GM18868 (cell line): ENCODE results near the gene CHCHD6.

ENCODE experiments used
- ATAC-seq: cut with Tn5 transposase; IDR thresholded peaks from one replicate; pipeline ENCODE4 v1.9.1; 2021; ENCODE audit warnings: mild to moderate bottlenecking, moderate library complexity; ENCODE audit not compliant: unreplicated experiment

The CHCHD6 gene

DNA sequence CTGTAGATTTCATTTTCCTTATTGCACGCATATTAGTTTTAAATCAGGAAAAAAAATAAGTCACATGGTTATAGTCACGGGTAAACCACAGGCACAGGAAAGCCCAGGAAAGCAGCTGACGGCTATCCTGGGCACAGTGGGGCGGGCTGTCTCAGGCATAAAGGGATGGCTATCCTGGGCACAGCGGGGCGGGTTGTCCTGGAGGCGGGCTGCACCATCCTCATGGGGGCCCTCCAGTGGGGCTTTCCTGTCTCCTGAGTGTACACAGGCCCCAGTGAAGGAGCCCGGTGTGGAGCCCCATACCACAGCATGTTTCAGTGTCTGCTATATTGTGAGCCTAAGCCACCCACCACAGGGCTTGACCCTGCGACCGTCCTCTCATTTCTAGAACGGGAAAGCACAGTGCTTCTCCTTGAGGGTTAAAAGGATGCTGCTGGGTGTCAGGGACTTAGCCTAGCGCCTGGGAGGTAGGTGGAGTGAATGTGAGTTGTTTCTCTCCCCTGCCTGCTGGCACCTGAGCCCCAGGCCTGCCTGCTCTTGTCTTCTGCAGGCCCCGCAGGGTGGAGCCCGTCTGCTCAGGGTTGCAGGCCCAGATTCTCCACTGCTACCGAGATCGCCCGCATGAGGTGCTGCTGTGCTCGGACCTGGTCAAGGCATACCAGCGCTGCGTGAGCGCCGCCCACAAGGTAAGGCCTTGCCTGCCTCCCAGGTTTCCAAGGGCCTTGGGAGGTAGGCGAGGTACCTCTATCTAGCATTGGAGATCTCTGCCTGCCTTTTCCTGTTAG lies 253.0 kb downstream of the CHCHD6 start:
- no peak for ATAC-seq

DNA sequence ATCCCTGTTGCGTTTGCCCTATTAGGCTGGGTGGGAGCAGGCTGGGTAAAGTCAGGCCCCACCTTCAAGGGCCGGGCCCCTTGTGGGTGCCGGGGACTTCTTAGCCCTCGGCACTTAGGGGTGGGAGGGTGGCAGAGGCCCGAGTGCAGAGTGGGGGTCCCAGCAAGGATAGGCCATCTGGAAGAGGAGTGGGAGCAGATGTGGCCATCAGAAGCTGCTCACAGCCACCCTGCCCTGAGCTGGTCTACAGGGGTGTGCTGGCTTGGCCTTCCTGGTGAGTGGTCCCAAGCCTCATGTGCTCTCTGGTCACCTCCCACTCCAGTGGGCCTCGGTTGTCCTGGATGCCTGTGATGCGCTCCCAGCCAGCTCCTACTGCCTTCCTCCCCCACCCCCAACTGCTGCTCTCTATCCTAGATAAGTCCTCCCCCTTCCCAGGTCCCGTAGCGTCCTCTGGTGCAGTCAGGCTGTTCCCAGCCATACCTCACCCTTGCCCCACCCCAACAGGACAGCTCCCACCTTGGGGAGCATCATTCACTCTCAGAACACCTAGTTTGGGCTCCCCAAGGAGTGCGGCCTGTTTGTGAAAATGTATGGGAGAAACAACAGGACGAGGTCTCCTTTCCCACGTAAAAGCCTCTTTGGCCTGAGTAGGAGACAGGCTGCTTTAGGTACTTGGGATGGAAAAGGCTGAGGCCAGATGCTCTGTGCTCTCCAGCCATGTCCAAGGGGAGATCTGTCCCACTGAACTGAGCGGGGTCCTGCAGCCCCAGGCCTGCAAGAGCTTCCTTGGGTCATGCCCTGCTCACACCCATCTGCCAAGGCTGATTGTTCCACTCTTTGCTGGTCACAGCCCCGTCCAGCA lies 254.0 kb downstream of the CHCHD6 start:
- ATAC-seq = no peak

DNA sequence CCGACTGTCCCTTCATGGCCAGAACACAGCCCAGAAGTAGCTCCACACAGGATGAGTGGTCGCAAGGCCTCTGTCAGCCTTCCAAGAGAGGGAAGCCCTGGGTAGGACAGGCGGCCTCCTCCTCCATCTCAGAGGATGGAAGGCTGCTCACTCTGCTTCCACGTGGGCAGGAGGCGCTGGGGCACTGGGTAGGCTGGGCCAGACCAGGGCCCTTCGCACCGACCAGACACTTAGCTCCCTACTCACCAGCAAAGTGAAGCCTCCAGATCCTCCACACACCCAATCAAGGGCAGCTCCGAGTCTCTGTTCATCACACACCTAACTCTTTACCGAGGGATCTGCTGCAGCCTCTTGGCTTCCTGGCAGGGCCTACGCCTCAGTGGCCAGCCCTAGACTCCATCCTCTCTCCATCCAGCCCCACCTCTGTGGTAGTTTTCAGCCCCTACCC lies 254.6 kb downstream of the CHCHD6 start:
- ATAC-seq = no peak

DNA sequence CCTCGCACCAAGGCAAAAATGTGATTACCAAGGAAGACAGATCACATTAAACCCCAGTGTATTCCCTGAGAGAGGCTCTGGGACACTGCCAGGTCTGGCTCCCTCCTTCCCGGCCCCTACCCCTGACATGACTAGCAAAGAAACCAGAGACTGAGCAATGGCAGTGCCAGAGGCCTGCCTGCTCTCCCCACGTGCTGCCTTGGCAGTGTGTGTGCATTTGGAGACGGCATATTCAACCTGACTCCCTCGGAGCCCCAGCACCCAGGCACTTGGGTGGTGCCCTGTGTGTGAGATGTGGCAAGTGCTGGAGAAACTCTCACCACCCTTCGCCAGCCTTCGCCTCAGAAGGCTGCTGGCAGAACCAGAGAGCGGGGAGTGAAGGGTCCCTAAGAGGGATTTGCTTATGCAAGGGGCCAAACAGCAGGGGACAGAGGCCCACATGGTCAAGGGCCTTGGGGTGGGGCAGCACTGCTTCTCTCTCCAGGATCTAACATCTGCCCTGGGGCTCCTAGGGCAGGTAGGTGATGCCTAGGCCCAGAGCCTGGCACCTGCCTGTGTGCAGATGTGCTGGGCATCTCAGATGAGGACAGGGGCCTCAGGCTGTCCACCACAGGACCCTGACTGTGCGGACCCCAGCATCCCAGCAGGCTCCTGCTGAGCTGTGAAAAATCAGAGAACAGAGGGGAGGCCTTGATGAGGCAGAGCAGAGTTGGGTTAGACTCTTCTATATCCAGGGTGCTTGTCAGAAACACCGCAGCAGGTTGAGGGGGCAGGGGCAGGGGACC lies 255.3 kb downstream of the CHCHD6 start:
- no peak for ATAC-seq

DNA sequence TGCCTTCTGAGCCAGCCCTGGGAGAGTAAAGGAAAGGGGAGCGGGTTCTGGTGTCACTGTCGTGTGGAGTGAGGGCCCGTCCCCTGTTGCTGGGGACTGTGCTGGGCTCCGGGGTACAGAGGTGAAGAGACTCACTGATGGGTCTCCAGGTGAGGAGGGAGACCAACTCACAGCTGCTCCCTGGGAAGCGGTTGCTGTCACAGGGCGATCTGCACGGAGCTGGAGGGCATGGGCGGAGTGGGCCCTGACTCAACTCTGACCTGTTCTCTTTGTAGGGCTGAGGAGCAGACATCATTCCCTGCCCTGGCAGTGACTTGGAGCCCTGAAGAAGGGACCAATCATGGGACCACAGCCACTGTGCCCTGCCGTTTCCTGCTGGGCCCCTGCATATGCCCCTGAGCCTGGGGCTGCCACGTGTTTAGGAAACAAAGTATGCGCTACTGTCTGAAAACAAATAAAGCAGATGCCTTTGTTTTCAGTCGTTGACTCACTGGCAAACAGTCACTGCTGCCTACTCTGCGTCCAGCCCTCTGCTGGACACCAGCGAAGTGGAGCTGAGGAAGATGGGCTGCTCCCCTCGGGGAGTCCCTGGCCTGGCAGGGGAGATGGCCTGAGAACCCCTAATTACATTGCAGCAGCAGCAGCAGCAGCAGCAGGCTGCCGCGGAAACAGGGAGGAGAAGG lies 256.0 kb downstream of the CHCHD6 start:
- ATAC-seq = no peak

DNA sequence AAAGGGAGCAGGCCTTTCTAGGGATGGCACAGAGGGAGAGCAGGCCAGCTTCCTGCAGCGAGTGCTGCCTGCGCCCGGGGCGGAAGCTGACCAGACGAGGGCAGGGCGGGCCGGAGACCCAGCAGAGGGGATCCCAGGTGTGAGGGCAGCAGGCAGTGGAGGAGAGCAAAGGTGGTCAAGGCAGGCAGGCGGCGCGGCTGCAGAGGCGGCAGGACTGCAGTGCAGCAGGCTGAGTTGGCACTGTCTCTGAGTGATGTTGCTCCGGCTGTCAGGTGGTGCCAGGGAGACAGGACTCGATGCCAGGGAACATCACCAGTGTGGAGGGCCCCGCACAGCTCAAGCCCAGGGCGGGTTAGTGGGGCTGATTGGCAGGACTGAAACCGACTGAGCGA lies 256.6 kb downstream of the CHCHD6 start:
- ATAC-seq = no peak

DNA sequence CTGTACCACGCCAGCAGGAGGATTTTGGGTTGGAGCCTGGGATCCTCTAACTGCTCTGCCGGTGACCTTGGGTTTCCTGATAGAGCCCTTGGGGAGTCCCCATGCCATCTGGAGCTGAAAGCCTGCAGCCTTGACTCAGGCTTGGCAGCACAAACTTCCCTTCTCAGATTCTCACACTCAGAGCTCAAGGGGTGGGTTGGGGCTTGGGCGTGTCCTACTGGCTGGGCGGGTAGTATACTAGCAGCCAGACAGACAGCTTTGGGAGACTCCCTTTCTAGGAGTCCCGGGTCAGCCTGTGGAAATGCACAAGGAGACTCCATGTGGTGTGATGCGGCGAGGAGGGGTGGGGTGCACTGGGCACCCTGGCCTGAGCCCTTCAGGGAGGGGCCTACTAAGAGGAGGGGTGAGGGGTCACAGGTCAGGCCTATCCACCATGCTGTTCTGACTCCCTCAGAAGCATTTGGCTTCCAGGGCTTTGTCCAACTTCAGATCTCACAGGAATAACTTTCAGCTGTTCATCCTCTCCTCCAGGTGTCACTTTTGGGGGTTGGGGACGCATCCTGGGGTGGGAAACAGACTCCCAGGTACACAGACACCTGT lies 257.3 kb downstream of the CHCHD6 start:
- peak; percentile 86 for ATAC-seq

DNA sequence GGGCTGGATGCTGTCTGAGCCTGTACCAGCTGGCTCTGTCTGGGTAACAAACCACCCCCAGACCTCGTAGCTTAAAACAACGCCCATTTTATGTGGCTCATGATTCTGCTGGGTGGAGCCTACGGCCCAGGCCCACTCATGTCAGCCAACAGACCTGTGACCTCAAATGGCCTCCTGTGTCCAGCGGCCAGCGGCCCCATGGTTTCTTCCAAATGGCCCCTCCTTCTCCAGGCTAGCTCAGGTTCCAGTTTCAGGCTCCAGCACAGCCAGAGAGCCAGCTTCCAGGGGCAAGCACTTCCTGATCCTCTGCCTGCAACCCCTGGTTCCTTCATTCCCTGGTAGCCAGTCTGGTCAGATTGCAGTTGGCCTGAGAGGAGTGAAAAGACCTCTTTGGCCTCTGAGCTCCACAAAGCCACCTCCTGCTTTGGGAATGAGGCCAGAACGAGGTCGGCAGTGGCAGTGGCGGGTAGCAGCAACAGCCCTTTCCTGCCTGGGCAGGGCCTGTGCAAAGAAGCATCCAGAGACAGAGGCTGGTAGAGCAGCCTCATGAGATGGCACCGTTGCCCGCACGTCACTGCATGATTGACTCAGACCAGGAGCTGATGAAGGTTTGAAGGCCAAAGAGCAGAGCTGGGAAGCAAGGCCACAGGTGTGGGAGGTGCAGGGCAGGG lies 257.9 kb downstream of the CHCHD6 start:
- ATAC-seq = no peak

DNA sequence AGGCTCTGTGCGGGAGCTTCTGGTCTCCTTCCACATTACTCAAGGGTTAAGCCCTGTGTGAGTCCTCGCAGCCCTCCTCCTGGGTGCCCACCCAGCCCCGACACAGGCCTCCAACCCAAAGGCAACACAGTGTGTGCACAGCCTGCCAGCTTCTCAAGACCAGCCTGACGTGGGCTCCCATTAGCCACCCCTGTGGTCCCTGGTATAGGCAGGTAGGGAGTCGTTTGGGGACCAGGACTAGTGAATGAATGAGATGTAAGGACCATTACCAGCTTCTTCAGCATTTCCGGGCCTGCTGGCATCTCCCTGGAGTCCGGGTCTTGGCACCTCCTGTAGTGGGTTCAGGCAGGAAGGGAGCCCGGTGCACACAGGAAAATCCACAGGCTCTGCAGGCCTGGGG lies 258.7 kb downstream of the CHCHD6 start:
- no peak for ATAC-seq

DNA sequence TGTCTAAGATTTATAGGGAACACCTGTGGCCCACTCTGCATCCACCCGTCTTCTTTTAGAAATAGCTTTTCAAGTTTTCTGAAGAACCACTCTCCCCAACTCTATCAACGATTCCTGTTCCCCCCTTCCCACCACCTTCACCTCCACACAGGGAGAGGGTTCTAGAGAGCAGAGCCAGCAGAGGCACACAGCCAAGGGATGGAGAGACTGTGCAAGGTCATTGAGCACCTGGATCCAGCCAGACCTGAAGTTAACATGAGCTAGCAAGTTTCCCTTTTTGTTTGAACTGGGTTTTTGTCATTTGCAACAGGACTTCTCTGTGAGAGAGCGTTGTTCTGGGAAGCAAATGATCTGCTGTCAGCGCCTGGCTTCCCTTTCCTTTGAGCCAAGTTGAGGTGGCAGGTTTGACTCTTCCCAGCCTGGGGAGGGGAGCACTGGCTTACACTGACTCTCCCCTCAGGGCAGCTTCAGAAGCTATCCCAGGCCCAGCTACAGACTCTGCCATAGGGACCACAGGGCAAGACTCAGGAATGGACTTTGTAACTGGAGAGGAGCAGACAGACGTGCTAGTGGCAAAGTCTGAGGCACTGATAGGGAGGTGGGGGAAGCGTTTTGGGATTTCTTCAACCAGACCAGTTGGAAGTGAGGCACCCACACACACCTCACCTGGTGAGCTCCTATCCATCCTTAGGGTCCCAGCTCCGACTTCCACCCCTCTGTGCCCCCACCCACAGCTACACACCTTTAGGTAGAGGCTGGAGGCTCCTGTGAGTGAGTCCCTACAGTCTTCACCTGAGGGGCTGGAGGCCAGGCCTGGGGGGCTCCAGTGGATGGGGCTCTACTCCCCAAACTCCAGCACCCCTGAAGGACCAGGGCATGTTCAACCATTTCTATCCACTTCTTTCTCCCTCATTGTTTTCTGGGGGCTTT lies 259.5 kb downstream of the CHCHD6 start:
- ATAC-seq = no peak

DNA sequence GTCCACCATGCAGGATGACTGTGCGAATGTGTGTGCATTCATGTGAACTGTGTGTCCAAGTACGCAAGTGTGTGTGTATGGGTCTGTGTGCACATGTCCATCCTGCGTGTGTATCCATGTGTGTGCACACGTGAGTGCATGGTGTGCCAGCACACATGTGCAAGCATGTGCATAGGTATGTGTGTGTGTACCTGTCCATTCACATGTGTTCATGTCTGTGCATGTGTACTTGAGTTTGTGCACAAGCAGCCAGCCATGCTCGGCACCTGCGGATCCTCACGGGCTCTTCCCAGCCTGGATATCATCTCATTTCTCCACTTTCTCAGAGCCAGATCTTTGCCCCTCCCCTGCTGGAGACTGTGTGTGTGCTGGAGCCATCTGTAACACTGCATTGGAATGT lies 260.2 kb downstream of the CHCHD6 start:
- ATAC-seq = no peak

DNA sequence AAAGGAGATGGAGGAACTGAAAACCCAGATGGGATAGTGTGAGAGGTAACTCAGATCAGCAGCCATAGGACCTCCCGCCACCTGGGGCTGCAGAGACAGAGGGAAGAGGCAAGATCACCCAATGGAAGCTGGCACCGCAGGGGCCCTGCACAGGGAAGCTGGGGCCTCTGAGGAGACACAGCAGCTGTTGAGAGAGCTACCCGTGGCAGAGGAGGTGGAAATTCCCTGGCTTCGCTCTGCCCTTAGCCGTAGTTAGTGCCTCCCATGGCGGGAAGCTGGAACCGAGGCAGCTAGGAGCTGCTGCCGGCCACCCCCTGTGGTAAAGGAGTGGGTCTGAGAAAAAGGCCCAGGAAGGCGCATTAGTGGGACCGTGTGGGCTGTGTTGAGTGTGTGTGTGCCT lies 260.9 kb downstream of the CHCHD6 start:
- ATAC-seq = no peak

DNA sequence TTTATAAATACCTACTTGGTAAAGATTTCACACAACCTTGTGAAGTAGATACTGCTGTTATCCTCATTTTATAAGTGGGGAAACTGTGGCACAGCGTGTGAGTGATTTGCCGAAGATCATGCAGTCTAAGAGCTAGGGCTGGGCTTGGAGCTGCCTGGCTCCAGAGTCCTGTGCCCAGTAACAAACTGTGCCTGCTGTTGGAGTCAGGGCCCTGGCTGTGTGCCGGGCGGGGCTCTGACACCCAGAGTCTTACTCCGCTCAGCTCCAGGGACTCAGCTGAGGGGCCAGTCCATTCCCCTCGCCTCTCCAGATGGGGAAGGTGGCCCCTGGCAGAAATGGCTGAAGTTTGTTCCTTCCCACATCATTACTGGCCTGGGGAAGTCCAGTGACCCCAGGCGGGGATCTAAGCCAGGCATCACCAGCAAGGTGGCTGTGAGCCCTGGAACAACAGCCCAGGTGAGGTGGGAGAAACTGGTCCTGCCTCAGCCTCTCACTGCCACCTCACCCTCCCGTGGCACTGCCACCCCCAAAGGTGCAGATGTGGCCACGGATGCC lies 261.6 kb downstream of the CHCHD6 start:
- ATAC-seq = no peak

DNA sequence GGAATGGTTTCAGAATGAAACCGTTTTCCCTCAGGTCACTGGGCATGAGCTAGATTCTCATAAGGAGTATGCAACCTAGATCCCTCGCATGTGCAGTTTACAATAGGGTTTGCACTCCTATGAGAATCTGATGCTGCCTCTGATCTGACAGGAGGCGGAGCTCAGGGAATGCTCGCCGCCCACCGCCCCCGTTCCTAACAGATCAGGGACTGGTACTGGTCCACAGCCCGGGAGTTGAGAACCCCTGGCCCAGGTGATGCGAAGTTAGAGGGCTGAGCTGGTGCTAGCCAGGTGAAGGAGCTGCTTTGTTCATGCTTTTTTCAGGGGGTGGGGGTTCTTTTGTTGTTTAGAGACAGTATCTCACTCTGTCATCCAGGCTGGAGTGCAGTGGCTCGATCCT lies 263.3 kb downstream of the CHCHD6 start:
- ATAC-seq = no peak

DNA sequence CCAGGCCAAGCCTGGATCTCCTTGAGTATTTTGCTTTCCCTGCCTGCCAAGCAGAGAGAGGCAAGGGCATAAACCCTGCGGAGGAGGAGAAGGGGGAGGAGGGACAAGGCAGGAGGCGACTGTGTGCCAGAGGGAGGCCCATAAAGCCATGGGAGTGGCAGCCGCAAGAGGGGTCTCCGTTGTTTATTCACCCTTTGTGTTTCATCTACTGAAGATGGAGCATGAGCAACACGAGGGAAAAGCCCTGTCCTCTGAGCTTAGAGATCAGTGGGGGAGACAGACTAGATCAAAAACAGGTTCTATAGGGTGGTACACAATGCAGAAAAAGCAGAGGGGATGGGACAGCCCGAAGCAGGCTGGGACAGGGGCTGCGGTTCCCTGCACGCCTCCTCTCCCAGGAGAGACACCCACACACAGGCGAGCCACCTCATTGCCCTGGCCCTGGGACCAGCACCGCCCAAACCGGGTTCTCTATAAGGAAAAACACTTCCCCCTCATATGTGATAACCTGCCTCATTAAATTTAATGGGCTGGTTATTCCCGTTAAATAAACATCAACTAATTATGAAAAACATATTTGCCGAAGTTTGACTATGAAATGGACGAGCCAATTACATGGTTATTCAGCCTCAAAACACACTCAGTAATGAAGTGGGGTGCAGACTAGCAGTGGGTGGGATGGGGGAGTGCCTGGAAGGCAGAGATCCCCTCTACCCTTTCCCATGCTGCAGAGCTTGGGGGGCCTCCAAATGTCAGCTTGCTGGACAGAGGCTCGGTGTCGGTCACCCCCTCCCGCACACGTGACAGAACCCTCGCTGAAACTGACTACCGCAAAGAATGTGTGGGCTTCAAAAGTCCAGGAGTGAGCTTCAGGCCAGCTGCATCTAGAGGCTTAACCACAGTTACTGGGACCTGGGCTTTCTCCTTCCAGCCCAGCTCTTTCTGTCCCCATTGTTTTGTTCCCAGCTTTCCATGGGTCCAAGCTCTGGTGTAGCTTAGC lies 264.7 kb downstream of the CHCHD6 start:
- ATAC-seq = no peak

DNA sequence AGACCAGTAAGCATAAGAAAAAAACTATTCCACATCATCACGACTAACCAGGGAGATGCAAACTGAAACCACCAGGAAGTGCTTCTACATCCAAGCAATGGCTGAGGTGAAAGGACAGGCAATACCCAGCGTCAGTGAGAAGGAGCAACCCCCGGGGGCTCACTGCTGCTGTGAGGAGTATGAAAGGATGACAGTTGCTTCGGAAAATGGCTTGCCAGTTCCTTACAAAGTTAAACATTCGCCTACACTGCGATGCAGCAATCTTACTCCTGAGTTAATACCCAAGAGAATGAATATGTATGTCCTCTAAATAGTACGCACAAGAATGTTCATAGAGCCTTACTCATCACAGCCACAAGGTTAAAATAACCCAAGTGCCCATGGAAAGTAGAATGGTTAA lies 265.5 kb downstream of the CHCHD6 start:
- ATAC-seq = no peak

DNA sequence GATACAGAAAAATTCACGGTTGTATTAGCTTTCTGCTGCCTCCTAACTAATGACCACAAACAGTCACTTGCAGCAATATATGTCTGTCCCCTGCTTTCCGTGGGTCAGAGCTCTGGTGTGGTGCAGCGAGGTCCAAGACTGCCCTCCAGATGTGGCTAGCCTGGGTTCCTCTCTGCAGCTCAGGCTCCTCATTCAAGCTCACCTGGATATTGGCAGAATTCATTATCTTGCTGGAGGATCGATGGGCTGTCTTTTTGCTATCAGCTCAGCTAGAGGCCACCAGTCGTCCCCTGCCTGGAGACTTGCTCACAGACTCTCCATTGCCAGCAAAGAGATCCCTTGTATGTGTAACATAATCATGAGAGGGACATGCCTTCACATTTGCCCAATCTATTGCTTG lies 266.1 kb downstream of the CHCHD6 start:
- ATAC-seq = no peak
